ENCODE results near the gene OR5B3.

Gene OR5B3

GRCh38 chr11:58406774-58407173, at the start of gene OR5B3:
Gene OR5B3, minus strand, starts transcription at chr11:58406874. Its CDS starts 3,465 bp downstream, at chr11:58403409.
- Histone ChIP-seq H3K4me3 (ENCODE audit: low read length in 2 of 2) (no peak within 1 kb of the TSS), H3K36me3 (ENCODE audit: control insufficient read depth in 2 of 2, insufficient read depth in 2 of 2, low read length in 2 of 2) (no peaks in the 10 kb centered on the region), H3K27ac (ENCODE audit: low read depth in 2 of 2, low read length in 2 of 2) (no peak within 1 kb of the TSS), H3K4me1 (ENCODE audit: control insufficient read depth in 2 of 2, insufficient read depth in 2 of 2, low read length in 2 of 2) (no peaks in the 10 kb centered on the region), H3K9me3 (ENCODE audit: control insufficient read depth in 2 of 2, low read length in 2 of 2) (no peaks in the 10 kb centered on the region), H3K27me3 (ENCODE audit: control insufficient read depth in 2 of 2, insufficient read depth in 2 of 2, low read length in 2 of 2) (no peaks in the 10 kb centered on the region), H3K9ac (ENCODE audit: low read depth in 1 of 2, low read length in 2 of 2) (no peak within 1 kb of the TSS)

GRCh38 chr11:58451585-58451984, 44.9 kb upstream of the OR5B3 start:
- H3K27me3 ChIP-seq (ENCODE audit: control insufficient read depth in 2 of 2, insufficient read depth in 2 of 2, low read length in 2 of 2), result no peaks in the 10 kb centered on the region
- no peak overlapping the region for H3K9ac ChIP-seq (ENCODE audit: low read depth in 1 of 2, low read length in 2 of 2)
- no peak overlapping the region for H3K4me3 ChIP-seq (ENCODE audit: low read length in 2 of 2)
- no peaks in the 10 kb centered on the region for H3K36me3 ChIP-seq (ENCODE audit: control insufficient read depth in 2 of 2, insufficient read depth in 2 of 2, low read length in 2 of 2)
- H3K4me1 ChIP-seq (ENCODE audit: control insufficient read depth in 2 of 2, insufficient read depth in 2 of 2, low read length in 2 of 2), result no peaks in the 10 kb centered on the region
- H3K9me3 ChIP-seq (ENCODE audit: control insufficient read depth in 2 of 2, low read length in 2 of 2), result no peaks in the 10 kb centered on the region
- H3K27ac ChIP-seq (ENCODE audit: low read depth in 2 of 2, low read length in 2 of 2), result no peak overlapping the region

- no peaks in the 10 kb centered on the region for H3K4me1 ChIP-seq (ENCODE audit: control insufficient read depth in 2 of 2, insufficient read depth in 2 of 2, low read length in 2 of 2)
- H3K9me3 ChIP-seq (ENCODE audit: control insufficient read depth in 2 of 2, low read length in 2 of 2), result peaks cover 4 to 6% of the 10 kb centered on the region in 2 donors
- no peaks in the 10 kb centered on the region for H3K36me3 ChIP-seq (ENCODE audit: control insufficient read depth in 2 of 2, insufficient read depth in 2 of 2, low read length in 2 of 2)
- H3K4me3 ChIP-seq (ENCODE audit: low read length in 2 of 2), result no peak overlapping the region
- H3K9ac ChIP-seq (ENCODE audit: low read depth in 1 of 2, low read length in 2 of 2), result no peak overlapping the region
- peaks cover 0 to 3% of the 10 kb centered on the region in 2 donors for H3K27me3 ChIP-seq (ENCODE audit: control insufficient read depth in 2 of 2, insufficient read depth in 2 of 2, low read length in 2 of 2)
- H3K27ac ChIP-seq (ENCODE audit: low read depth in 2 of 2, low read length in 2 of 2), result no peak overlapping the region
These were observed 39.6 kb upstream of the OR5B3 start for GRCh38 chr11:58446294-58446693.

GRCh38 chr11:58444300-58444699, 37.6 kb upstream of the OR5B3 start:
- Histone ChIP-seq H3K9me3 (ENCODE audit: control insufficient read depth in 2 of 2, low read length in 2 of 2) (peaks cover 4 to 6% of the 10 kb centered on the region in 2 donors), H3K36me3 (ENCODE audit: control insufficient read depth in 2 of 2, insufficient read depth in 2 of 2, low read length in 2 of 2) (no peaks in the 10 kb centered on the region), H3K27ac (ENCODE audit: low read depth in 2 of 2, low read length in 2 of 2) (no peak overlapping the region), H3K27me3 (ENCODE audit: control insufficient read depth in 2 of 2, insufficient read depth in 2 of 2, low read length in 2 of 2) (peaks cover 0 to 3% of the 10 kb centered on the region in 2 donors), H3K4me3 (ENCODE audit: low read length in 2 of 2) (no peak overlapping the region), H3K9ac (ENCODE audit: low read depth in 1 of 2, low read length in 2 of 2) (no peak overlapping the region), H3K4me1 (ENCODE audit: control insufficient read depth in 2 of 2, insufficient read depth in 2 of 2, low read length in 2 of 2) (no peaks in the 10 kb centered on the region)

GRCh38 chr11:58442136-58442535, 35.5 kb upstream of the OR5B3 start, which contains the start of gene OR5B12:
Gene OR5B12, minus strand, starts transcription at chr11:58442236. Its CDS starts 2,085 bp downstream, at chr11:58440151.
- Histone ChIP-seq H3K36me3 (ENCODE audit: control insufficient read depth in 2 of 2, insufficient read depth in 2 of 2, low read length in 2 of 2) (no peaks in the 10 kb centered on the region), H3K9me3 (ENCODE audit: control insufficient read depth in 2 of 2, low read length in 2 of 2) (peaks cover 4 to 6% of the 10 kb centered on the region in 2 donors), H3K4me1 (ENCODE audit: control insufficient read depth in 2 of 2, insufficient read depth in 2 of 2, low read length in 2 of 2) (no peaks in the 10 kb centered on the region), H3K27me3 (ENCODE audit: control insufficient read depth in 2 of 2, insufficient read depth in 2 of 2, low read length in 2 of 2) (peaks cover 0 to 3% of the 10 kb centered on the region in 2 donors), H3K4me3 (ENCODE audit: low read length in 2 of 2) (no peak within 1 kb of the TSS), H3K9ac (ENCODE audit: low read depth in 1 of 2, low read length in 2 of 2) (no peak within 1 kb of the TSS), H3K27ac (ENCODE audit: low read depth in 2 of 2, low read length in 2 of 2) (no peak within 1 kb of the TSS)

GRCh38 chr11:58438486-58438885, 31.8 kb upstream of the OR5B3 start:
- Histone ChIP-seq H3K27me3 (ENCODE audit: control insufficient read depth in 2 of 2, insufficient read depth in 2 of 2, low read length in 2 of 2) (no peaks in the 10 kb centered on the region), H3K36me3 (ENCODE audit: control insufficient read depth in 2 of 2, insufficient read depth in 2 of 2, low read length in 2 of 2) (no peaks in the 10 kb centered on the region), H3K9ac (ENCODE audit: low read depth in 1 of 2, low read length in 2 of 2) (no peak overlapping the region), H3K4me3 (ENCODE audit: low read length in 2 of 2) (no peak overlapping the region), H3K4me1 (ENCODE audit: control insufficient read depth in 2 of 2, insufficient read depth in 2 of 2, low read length in 2 of 2) (no peaks in the 10 kb centered on the region), H3K9me3 (ENCODE audit: control insufficient read depth in 2 of 2, low read length in 2 of 2) (no peaks in the 10 kb centered on the region), H3K27ac (ENCODE audit: low read depth in 2 of 2, low read length in 2 of 2) (no peak overlapping the region)

GRCh38 chr11:58434217-58434616, 27.5 kb upstream of the OR5B3 start:
- H3K9me3 ChIP-seq (ENCODE audit: control insufficient read depth in 2 of 2, low read length in 2 of 2), result no peaks in the 10 kb centered on the region
- no peaks in the 10 kb centered on the region for H3K27me3 ChIP-seq (ENCODE audit: control insufficient read depth in 2 of 2, insufficient read depth in 2 of 2, low read length in 2 of 2)
- no peaks in the 10 kb centered on the region for H3K4me1 ChIP-seq (ENCODE audit: control insufficient read depth in 2 of 2, insufficient read depth in 2 of 2, low read length in 2 of 2)
- H3K27ac ChIP-seq (ENCODE audit: low read depth in 2 of 2, low read length in 2 of 2), result no peak overlapping the region
- H3K36me3 ChIP-seq (ENCODE audit: control insufficient read depth in 2 of 2, insufficient read depth in 2 of 2, low read length in 2 of 2), result no peaks in the 10 kb centered on the region
- H3K4me3 ChIP-seq (ENCODE audit: low read length in 2 of 2), result no peak overlapping the region
- no peak overlapping the region for H3K9ac ChIP-seq (ENCODE audit: low read depth in 1 of 2, low read length in 2 of 2)

- Histone ChIP-seq H3K36me3 (ENCODE audit: control insufficient read depth in 2 of 2, insufficient read depth in 2 of 2, low read length in 2 of 2) (no peaks in the 10 kb centered on the region), H3K27me3 (ENCODE audit: control insufficient read depth in 2 of 2, insufficient read depth in 2 of 2, low read length in 2 of 2) (no peaks in the 10 kb centered on the region), H3K4me3 (ENCODE audit: low read length in 2 of 2) (no peak overlapping the region), H3K27ac (ENCODE audit: low read depth in 2 of 2, low read length in 2 of 2) (no peak overlapping the region), H3K9ac (ENCODE audit: low read depth in 1 of 2, low read length in 2 of 2) (no peak overlapping the region), H3K9me3 (ENCODE audit: control insufficient read depth in 2 of 2, low read length in 2 of 2) (no peaks in the 10 kb centered on the region), H3K4me1 (ENCODE audit: control insufficient read depth in 2 of 2, insufficient read depth in 2 of 2, low read length in 2 of 2) (no peaks in the 10 kb centered on the region)
These were observed 27.0 kb upstream of the OR5B3 start for GRCh38 chr11:58433638-58434203.

- no peaks in the 10 kb centered on the region for H3K4me1 ChIP-seq (ENCODE audit: control insufficient read depth in 2 of 2, insufficient read depth in 2 of 2, low read length in 2 of 2)
- no peak overlapping the region for H3K9ac ChIP-seq (ENCODE audit: low read depth in 1 of 2, low read length in 2 of 2)
- no peaks in the 10 kb centered on the region for H3K36me3 ChIP-seq (ENCODE audit: control insufficient read depth in 2 of 2, insufficient read depth in 2 of 2, low read length in 2 of 2)
- H3K27ac ChIP-seq (ENCODE audit: low read depth in 2 of 2, low read length in 2 of 2), result no peak overlapping the region
- H3K9me3 ChIP-seq (ENCODE audit: control insufficient read depth in 2 of 2, low read length in 2 of 2), result no peaks in the 10 kb centered on the region
- H3K27me3 ChIP-seq (ENCODE audit: control insufficient read depth in 2 of 2, insufficient read depth in 2 of 2, low read length in 2 of 2), result no peaks in the 10 kb centered on the region
- H3K4me3 ChIP-seq (ENCODE audit: low read length in 2 of 2), result no peak overlapping the region
These were observed 22.6 kb upstream of the OR5B3 start for GRCh38 chr11:58429273-58429672.

- Histone ChIP-seq H3K9me3 (ENCODE audit: control insufficient read depth in 2 of 2, low read length in 2 of 2) (no peaks in the 10 kb centered on the region), H3K4me1 (ENCODE audit: control insufficient read depth in 2 of 2, insufficient read depth in 2 of 2, low read length in 2 of 2) (no peaks in the 10 kb centered on the region), H3K27me3 (ENCODE audit: control insufficient read depth in 2 of 2, insufficient read depth in 2 of 2, low read length in 2 of 2) (no peaks in the 10 kb centered on the region), H3K9ac (ENCODE audit: low read depth in 1 of 2, low read length in 2 of 2) (no peak within 1 kb of the TSS), H3K36me3 (ENCODE audit: control insufficient read depth in 2 of 2, insufficient read depth in 2 of 2, low read length in 2 of 2) (no peaks in the 10 kb centered on the region), H3K27ac (ENCODE audit: low read depth in 2 of 2, low read length in 2 of 2) (no peak within 1 kb of the TSS), H3K4me3 (ENCODE audit: low read length in 2 of 2) (no peak within 1 kb of the TSS)
These were observed 21.3 kb upstream of the OR5B3 start, which contains the start of gene OR5B2 for GRCh38 chr11:58428021-58428420. Gene OR5B2, minus strand, starts transcription at chr11:58428121. Its CDS starts 4,860 bp downstream, at chr11:58423261.
